HCT116 (cell line): ENCODE data around the gene KLHL3. TPM values are rescaled to one million over a fixed set of nuclear protein-coding genes. Genes with fewer than 3 reads are reported as not detected.

ENCODE experiments used
- ATAC-seq: fragments of 200-7000 bp; cut with Tn5 transposase; 2 replicates; pipeline ENCODE4 v1.9.1; 2020; ENCODE audit warnings: mild to moderate bottlenecking, moderate library complexity
- BruUV-seq: library from RNA; stranded (reverse); fragments of 400-500 nt; replicated peaks from 2 replicates; lab custom pipeline; 2021; lab: Mats Ljungman, UMichigan
- CTCF ChIA-PET: fragments of 300-600 bp; sonication (Branson Sonifier 250); formaldehyde crosslinking; loops from one replicate; lab custom pipeline; 2021; ENCODE audit warnings: antibody characterized with exemption; lab: Charles Lee
- POLR2A ChIA-PET: fragments of 300-600, 350-600 bp; sonication (Branson Sonifier 250); formaldehyde crosslinking; loops from one replicate; lab custom pipeline; 2021; ENCODE audit warnings: antibody characterized with exemption; lab: Charles Lee
- RAD21 ChIA-PET, 2 experiments: fragments of 300-600 bp; sonication (Branson Sonifier 250); formaldehyde crosslinking; loops; one replicate each; lab custom pipeline; 2023; ENCODE audit warnings: low total read pairs in 2 of 2; ENCODE audit not compliant: uncharacterized antibody in 2 of 2, unreplicated experiment in 2 of 2, low non-redundant PET in 1 of 2; lab: Charles Lee
- DNase-seq: peaks from one replicate; pipeline ENCODE4 v3.0.0-alpha.2; 2010; ENCODE audit warnings: low read depth, low spot score
- H2AFZ ChIP-seq: fragments of 200-600 bp; shearing (Covaris generic), sonication (generic); 2 replicates; pipeline ENCODE4 v1.6.1; 2017; ENCODE audit warnings: low read depth, mixed run types, mixed read lengths, antibody characterized with exemption, low read length; ENCODE audit not compliant: poor library complexity, severe bottlenecking
- H3K27ac ChIP-seq: 2 replicates; pipeline ENCODE4 v1.5.1; 2012; ENCODE audit warnings: low read depth, low read length
- H3K27me3 ChIP-seq: fragments of 200-600 bp; sonication (generic); 2 replicates; pipeline ENCODE4 v1.6.1; 2016; ENCODE audit warnings: mixed run types, low read length, mixed read lengths; ENCODE audit not compliant: insufficient read depth
- H3K36me3 ChIP-seq, 2 experiments: fragments of 200-500 bp in 1 of 2; fragments of 200-600 bp in 1 of 2; sonication (Bioruptor generic) in 1 of 2; sonication (generic) in 1 of 2; 2 replicates each; pipeline versions ENCODE4 v1.5.1 to v1.6.1; 2014 to 2016; ENCODE audit warnings: low read length in 2 of 2, inconsistent platforms in 1 of 2, mixed read lengths in 1 of 2, mixed run types in 1 of 2; ENCODE audit not compliant: insufficient read depth in 2 of 2, control insufficient read depth in 1 of 2
- H3K4me1 ChIP-seq, 2 experiments: fragments of 200-600 bp in 1 of 2; sonication (generic) in 1 of 2; 2 replicates each; pipeline versions ENCODE4 v1.5.1 to v1.6.1; 2012 to 2017; ENCODE audit warnings: low read length in 2 of 2, inconsistent platforms in 1 of 2, mild to moderate bottlenecking in 1 of 2, mixed read lengths in 1 of 2, mixed run types in 1 of 2, moderate library complexity in 1 of 2; ENCODE audit not compliant: insufficient read depth in 2 of 2, control insufficient read depth in 1 of 2
- H3K4me2 ChIP-seq: fragments of 200-600 bp; sonication (generic); 2 replicates; pipeline ENCODE4 v1.6.1; 2017; ENCODE audit warnings: mixed run types, low read length, mixed read lengths
- H3K4me3 ChIP-seq, 2 experiments: fragments of 200-600 bp in 1 of 2; sonication (generic) in 1 of 2; replicated peaks in 1 of 2; 2 replicates each; pipeline ENCODE4 v1.5.1; 2011 to 2016; ENCODE audit warnings: low read length in 2 of 2, control low read depth in 1 of 2, low read depth in 1 of 2, mild to moderate bottlenecking in 1 of 2, mixed read lengths in 1 of 2, mixed run types in 1 of 2
- H3K79me2 ChIP-seq: fragments of 200-600 bp; sonication (generic); 2 replicates; pipeline ENCODE4 v1.6.1; 2017; ENCODE audit warnings: mild to moderate bottlenecking, mixed run types, low read length, moderate library complexity, mixed read lengths; ENCODE audit not compliant: insufficient read depth
- H3K9ac ChIP-seq: fragments of 200-600 bp; sonication (generic); 2 replicates; pipeline ENCODE4 v1.6.1; 2016; ENCODE audit warnings: low read length, mixed read lengths
- H3K9me2 ChIP-seq: fragments of 200-600 bp; sonication (generic), shearing (Covaris generic); 2 replicates; pipeline ENCODE4 v1.6.1; 2017; ENCODE audit warnings: mixed run types, mild to moderate bottlenecking, moderate library complexity; ENCODE audit not compliant: insufficient read depth
- H3K9me3 ChIP-seq, 2 experiments: fragments of 200-500 bp in 1 of 2; fragments of 200-600 bp in 1 of 2; sonication (Bioruptor generic) in 1 of 2; sonication (generic) in 1 of 2; 2 replicates each; pipeline ENCODE4 v1.6.1; 2014 to 2017; ENCODE audit warnings: low read length in 2 of 2, mixed read lengths in 2 of 2, inconsistent platforms in 1 of 2, low read depth in 1 of 2, mild to moderate bottlenecking in 1 of 2, mixed run types in 1 of 2, moderate library complexity in 1 of 2; ENCODE audit not compliant: control insufficient read depth in 1 of 2, insufficient read depth in 1 of 2
- H4K20me1 ChIP-seq: fragments of 200-600 bp; sonication (generic), shearing (Covaris generic); 2 replicates; pipeline ENCODE4 v1.6.1; 2017; ENCODE audit warnings: mixed run types, mild to moderate bottlenecking, moderate library complexity; ENCODE audit not compliant: insufficient read depth
- ATF3 ChIP-seq: IDR thresholded peaks from 2 replicates; pipeline ENCODE4 v1.6.1; 2012
- CEBPB ChIP-seq: IDR thresholded peaks from 2 replicates; pipeline ENCODE4 v1.6.1; 2012; ENCODE audit warnings: low read depth
- EGR1 ChIP-seq: IDR thresholded peaks from 2 replicates; pipeline ENCODE4 v1.6.1; 2012; ENCODE audit warnings: low read depth
- ELF1 ChIP-seq: IDR thresholded peaks from 2 replicates; pipeline ENCODE4 v1.6.1; 2012; ENCODE audit warnings: low read depth, borderline replicate concordance
- EZH2phosphoT487 ChIP-seq: fragments of 200-600 bp; IDR thresholded peaks from 2 replicates; pipeline ENCODE4 v1.6.1; 2018; ENCODE audit warnings: antibody characterized with exemption, borderline replicate concordance
- FOSL1 ChIP-seq: IDR thresholded peaks from 2 replicates; pipeline ENCODE4 v1.6.1; 2012; ENCODE audit warnings: low read depth
- JUND ChIP-seq: IDR thresholded peaks from 2 replicates; pipeline ENCODE4 v1.6.1; 2012
- POLR2A ChIP-seq: IDR thresholded peaks from 2 replicates; pipeline ENCODE4 v1.7.0; 2011; ENCODE audit warnings: borderline replicate concordance; ENCODE audit not compliant: insufficient read depth, insufficient read length; ENCODE audit errors: extremely low read depth
- POLR2AphosphoS5 ChIP-seq: IDR thresholded peaks from 2 replicates; pipeline ENCODE4 v1.6.1; 2011; ENCODE audit warnings: mild to moderate bottlenecking, low read depth, low read length, moderate library complexity
- REST ChIP-seq: IDR thresholded peaks from 2 replicates; pipeline ENCODE4 v1.6.1; 2012; ENCODE audit warnings: low read depth
- SP1 ChIP-seq: IDR thresholded peaks from 2 replicates; pipeline ENCODE4 v1.6.1; 2012; ENCODE audit warnings: low read depth
- SRF ChIP-seq: IDR thresholded peaks from 2 replicates; pipeline ENCODE4 v1.6.1; 2012; ENCODE audit warnings: low read depth
- YY1 ChIP-seq: IDR thresholded peaks from 2 replicates; pipeline ENCODE4 v1.6.1; 2011; ENCODE audit warnings: low read length, low read depth, moderate library complexity, mild to moderate bottlenecking; ENCODE audit not compliant: insufficient replicate concordance; ENCODE audit errors: extremely low read depth
- ZFX ChIP-seq: fragments of 450-650 bp; IDR thresholded peaks from 2 replicates; pipeline ENCODE4 v1.6.1; 2017
- ZNF274 ChIP-seq: fragments of 200-500 bp; sonication (Bioruptor generic); IDR thresholded peaks from 2 replicates; pipeline ENCODE4 v1.6.1; 2014; ENCODE audit warnings: mild to moderate bottlenecking, low read depth, low read length, inconsistent platforms
- intact Hi-C: fragments of 100-400 bp; cut with micrococcal nuclease; formaldehyde crosslinking; loops from 2 replicates; pipeline ENCODE4 v1.10.0; 2022
- total RNA-seq: library from RNA; stranded (reverse); gene quantifications from one replicate; pipeline ENCODE4 v1.2.1, GENCODE V29; 2021; ENCODE audit not compliant: unreplicated experiment

KLHL3 gene
- total RNA-seq, 1 experiment from 2014 or later, result not detected

GRCh38 chr5:137583129-137583528 lies 152.8 kb downstream of the KLHL3 start:
- Histone ChIP-seq H4K20me1 (no peaks in the 10 kb centered on the region), H3K9ac (no peak overlapping the region), H2AFZ (no peak overlapping the region), H3K36me3 (no peaks in the 10 kb centered on the region), H3K4me3 (no peak overlapping the region), H3K9me2 (no peaks in the 10 kb centered on the region), H3K4me1 (no peaks in the 10 kb centered on the region), H3K79me2 (no peaks in the 10 kb centered on the region), H3K27ac (no peak overlapping the region), H3K9me3 (no peaks in the 10 kb centered on the region), H3K27me3 (peaks cover 32% of the 10 kb centered on the region), H3K4me2 (no peak overlapping the region)
- ATAC-seq (no peak), DNase-seq (no peak)
- no TSS peak for BruUV-seq
- intact Hi-C loops, result no loop called here
- ChIA-PET RAD21 (no interaction called here), CTCF (no interaction called here), POLR2A (no interaction called here)
- TF ChIP-seq EZH2phosphoT487, result no peak
- no peak for TF ChIP-seq SRF
- no peak for TF ChIP-seq ZNF274
- no peak for TF ChIP-seq ATF3
- no peak for TF ChIP-seq EGR1
- no peak for TF ChIP-seq SP1
- TF ChIP-seq REST, result no peak
- TF ChIP-seq ZFX, result no peak
- TF ChIP-seq CEBPB, result no peak
- no peak for TF ChIP-seq YY1
- no peak for TF ChIP-seq FOSL1
- no peak for TF ChIP-seq JUND
- TF ChIP-seq POLR2A, result no peak
- no peak for TF ChIP-seq POLR2AphosphoS5
- TF ChIP-seq ELF1, result no peak
